T47D (cell line): Measurements from ENCODE around the gene MED13.

ENCODE experiments used
- DNase-seq, 2 experiments: peaks; one replicate each; pipeline versions ENCODE4 v3.0.0 to v3.0.0-alpha.2; 2011 to 2012; ENCODE audit warnings: low read depth in 1 of 2, low spot score in 1 of 2
- JUND ChIP-seq: IDR thresholded peaks from 2 replicates; pipeline ENCODE4 v1.6.1; 2012; ENCODE audit warnings: low read depth
- in situ Hi-C: cut with HindIII; loops from 2 replicates; pipeline ENCODE4 v1.10.0; 2016; ENCODE audit warnings: low sequenced_read_pairs, low pct_unique_long_range_greater_than_20kb

MED13 gene

GRCh38 chr17:62099532-62099931 lies 34.5 kb upstream of the MED13 start:
- no peak for DNase-seq
- TF ChIP-seq JUND = no peak
- in situ Hi-C loops = no loop called here

GRCh38 chr17:62098623-62099231 lies 33.6 kb upstream of the MED13 start:
- in situ Hi-C loops = no loop called here
- no peak for TF ChIP-seq JUND
- DNase-seq = no peak

- no peak for DNase-seq
- in situ Hi-C loops = no loop called here
- TF ChIP-seq JUND = no peak
Observed at GRCh38 chr17:62096401-62096670, 31.3 kb upstream of the MED13 start.

GRCh38 chr17:62094175-62094574 lies 29.1 kb upstream of the MED13 start:
- in situ Hi-C loops = no loop called here
- no peak for DNase-seq
- no peak for TF ChIP-seq JUND

GRCh38 chr17:62093188-62094155 lies 28.4 kb upstream of the MED13 start:
- no peak for DNase-seq
- in situ Hi-C loops = no loop called here
- TF ChIP-seq JUND = no peak

GRCh38 chr17:62092784-62093183 lies 27.7 kb upstream of the MED13 start:
- no peak for TF ChIP-seq JUND
- in situ Hi-C loops = no loop called here
- no peak for DNase-seq

GRCh38 chr17:62091804-62092203 lies 26.7 kb upstream of the MED13 start:
- no peak for TF ChIP-seq JUND
- no peak for DNase-seq
- in situ Hi-C loops = no loop called here

- in situ Hi-C loops = no loop called here
Observed at GRCh38 chr17:62090868-62091267, 25.8 kb upstream of the MED13 start.

GRCh38 chr17:62090021-62090824 lies 25.1 kb upstream of the MED13 start:
- no peak for DNase-seq
- no peak for TF ChIP-seq JUND
- in situ Hi-C loops = no loop called here

More at GRCh38 chr17:62090868-62091267, 25.8 kb upstream of the MED13 start:
- no peak for DNase-seq
- TF ChIP-seq JUND = no peak

GRCh38 chr17:62089334-62089733 lies 24.3 kb upstream of the MED13 start:
- TF ChIP-seq JUND = no peak
- DNase-seq = no peak
- in situ Hi-C loops = no loop called here

GRCh38 chr17:62086737-62087136 lies 21.7 kb upstream of the MED13 start:
- no peak for TF ChIP-seq JUND
- in situ Hi-C loops = no loop called here
- DNase-seq = no peak

- in situ Hi-C loops = no loop called here
- TF ChIP-seq JUND = no peak
- DNase-seq = no peak
Observed at GRCh38 chr17:62085511-62086408, 20.7 kb upstream of the MED13 start.
